Pancreas (tissue), 10 donors: ENCODE data around the gene IRF2BPL. TPM values are rescaled to one million over a fixed set of nuclear protein-coding genes. Genes with fewer than 3 reads are reported as not detected.

Experiments
- ATAC-seq, 4 donors: fragments of 200-7000 bp; cut with Tn5 transposase; one replicate each; pipeline versions ENCODE4 v1.8.0 to v1.9.1; 2020; ENCODE audit warnings: mild to moderate bottlenecking in 4 of 4, moderate library complexity in 4 of 4
- DNase-seq, 6 donors: peaks; one replicate each; pipeline ENCODE4 v3.0.0-alpha.2; 2020
- FAIRE-seq: peaks from 2 replicates; lab custom pipeline; 2012; peaks lifted over from hg19 to GRCh38; lab: Jason Lieb, UNC
- H3K27ac ChIP-seq, 4 donors: fragments of 200-600 bp; sonication (generic); 1 replicate in 3 of 4; 2 replicates in 1 of 4; pipeline versions ENCODE4 v1.5.0 to v1.8.0; 2020
- H3K27me3 ChIP-seq, 4 donors: fragments of 200-600 bp; one replicate each; pipeline ENCODE4 v1.8.0; 2021
- H3K36me3 ChIP-seq, 3 donors: fragments of 200-600 bp; sonication (generic) in 1 of 3; one replicate each; pipeline versions ENCODE4 v1.5.0 to v1.8.0; 2020 to 2021
- H3K4me1 ChIP-seq, 3 donors: fragments of 200-600 bp; one replicate each; pipeline ENCODE4 v1.8.0; 2021
- H3K4me3 ChIP-seq, 4 donors: fragments of 200-600 bp; sonication (generic) in 2 of 4; one replicate each; pipeline versions ENCODE4 v1.5.0 to v1.8.0; 2020 to 2021
- H3K9me3 ChIP-seq, 4 donors: fragments of 200-600 bp; one replicate each; pipeline ENCODE4 v1.8.0; 2021
- CTCF ChIP-seq, 4 donors: fragments of 200-600 bp; sonication (generic) in 3 of 4; IDR thresholded peaks; one replicate each; pipeline versions ENCODE4 v1.5.0 to v1.8.0; 2021; ENCODE audit warnings: antibody characterized with exemption in 4 of 4
- WGBS, 2 donors: extraction: QIAGEN DNeasy Blood & Tissue Kit; methylation state at CpG; one replicate each; pipeline ENCODE4 v1.1.7; 2013; 5-methylcytosine and 5-hydroxymethylcytosine counted together
- intact Hi-C, 3 donors: fragments of 100-400 bp; cut with DNase I; formaldehyde crosslinking; loops; one replicate each; pipeline versions ENCODE4 v1.11.1 to v1.14.2; 2022
- polyA plus RNA-seq, 2 donors: library from polyadenylated mRNA; stranded (reverse); fragments of 200-250 nt; gene quantifications; one replicate each; pipeline ENCODE4 v1.2.3, GENCODE V29; 2013
- total RNA-seq, 6 donors: library from RNA; stranded (reverse); fragmentation: NEBNext Ultra II Directional in 4 of 6; extraction: Animal tissue kit (Norgen Biotek cat#: 25700) in 4 of 6; gene quantifications; one replicate each; pipeline versions ENCODE4 v1.2.1 to v1.2.4, GENCODE V29; 2021 to 2023
- donor health status: healthy with polysubstance abuse.
- donor health status: DM: no; HTN: no; CAD: no; lungs with moderate emphysema.
- donor health status: DM: no; HTN: no; CAD: no.
- donor health status: control.
- donor health status: control.
- donor health status: Bipolar disorder and iron deficiency.
- donor health status: DM: yes; HTN: yes; CAD: no.
- donor health status: DM: no; HTN: no; CAD: no.
- donor health status: DM: no; HTN: no; CAD: no.
- donor health status: DM: yes; HTN: yes; CAD: no.

The IRF2BPL gene
- total and polyA plus RNA-seq, 8 donors: 6.2 to 32.2 (median 19.0) TPM

- Histone ChIP-seq H3K36me3 (no peaks in the 10 kb centered on the region), H3K4me3 (no peak overlapping the region), H3K27ac (peak overlapping the region; percentile 35 to 94 (median 82)), H3K27me3 (no peaks in the 10 kb centered on the region), H3K9me3 (no peaks in the 10 kb centered on the region), H3K4me1 (peaks cover 43 to 63% (median 53%) of the 10 kb centered on the region in 3 donors)
- TF ChIP-seq CTCF (IDR thresholded peaks at IDR 0.05): no peak
- ATAC-seq: no peak
- WGBS, 2 donors: 29 to 31% methylated on average over 2 of the region's 2 CpGs
- FAIRE-seq: no peak
- intact Hi-C loops: no loop called here
- peak in 1 of 6 donors; percentile 35 for DNase-seq
These were observed 16.3 kb upstream of the IRF2BPL start for GRCh38 chr14:77044783-77045237.

GRCh38 chr14:77043984-77044485, 15.5 kb upstream of the IRF2BPL start:
- no peak overlapping the region for H3K4me3 ChIP-seq
- no peak for TF ChIP-seq CTCF (IDR thresholded peaks at IDR 0.05)
- H3K27me3 ChIP-seq: no peaks in the 10 kb centered on the region
- peaks cover 48 to 71% (median 60%) of the 10 kb centered on the region in 3 donors for H3K4me1 ChIP-seq
- FAIRE-seq (no peak), DNase-seq (no peak), ATAC-seq (no peak)
- H3K9me3 ChIP-seq: no peaks in the 10 kb centered on the region
- intact Hi-C loops: no loop called here
- WGBS, 2 donors: 53 to 59% methylated on average over 8 of the region's 8 CpGs
- no peaks in the 10 kb centered on the region for H3K36me3 ChIP-seq
- peak overlapping the region; percentile 23 to 94 (median 82) for H3K27ac ChIP-seq

- no peak overlapping the region for H3K4me3 ChIP-seq
- peaks cover 52 to 77% (median 66%) of the 10 kb centered on the region in 3 donors for H3K4me1 ChIP-seq
- H3K36me3 ChIP-seq: no peaks in the 10 kb centered on the region
- intact Hi-C loops: no loop called here
- peak in 1 of 6 donors; percentile 49 for DNase-seq
- no peaks in the 10 kb centered on the region for H3K9me3 ChIP-seq
- no peak for TF ChIP-seq CTCF (IDR thresholded peaks at IDR 0.05)
- peak overlapping the region; percentile 74 to 94 (median 87) for H3K27ac ChIP-seq
- peak in 1 of 4 donors; percentile 6 for ATAC-seq
- WGBS, 2 donors: 34 to 40% methylated on average over 10 of the region's 10 CpGs
- no peak for FAIRE-seq
- no peaks in the 10 kb centered on the region for H3K27me3 ChIP-seq
These were observed 14.9 kb upstream of the IRF2BPL start for GRCh38 chr14:77043177-77043983.

GRCh38 chr14:77041881-77042545, 13.5 kb upstream of the IRF2BPL start:
- Histone ChIP-seq H3K36me3 (no peaks in the 10 kb centered on the region), H3K27ac (peak overlapping the region; percentile 74 to 94 (median 87)), H3K4me3 (no peak overlapping the region), H3K27me3 (no peaks in the 10 kb centered on the region), H3K9me3 (no peaks in the 10 kb centered on the region), H3K4me1 (peaks cover 57 to 88% (median 77%) of the 10 kb centered on the region in 3 donors)
- FAIRE-seq: no peak
- WGBS, 2 donors: 17% methylated on average over 14 of the region's 14 CpGs
- peak in 4 of 6 donors; percentile 63 to 79 (median 70) for DNase-seq
- peak; percentile 5 to 28 (median 11) for ATAC-seq
- no peak for TF ChIP-seq CTCF (IDR thresholded peaks at IDR 0.05)
- intact Hi-C loops: no loop called here
